Measurements from ENCODE around the gene DDX19B. TPM values are rescaled to one million over a fixed set of nuclear protein-coding genes. Genes with fewer than 3 reads are reported as not detected.
A peak's percentile ranks its signal among the peaks of the same experiment; 100 is the strongest.
"Not testable (repeated sequence)": the region's sequence is repeated elsewhere in the genome, so short reads cannot be mapped to it uniquely, and the experiment has no call there.

DDX19B gene
- total RNA-seq: 10 to 100 TPM; 20.8 to 21.6 TPM

DNA sequence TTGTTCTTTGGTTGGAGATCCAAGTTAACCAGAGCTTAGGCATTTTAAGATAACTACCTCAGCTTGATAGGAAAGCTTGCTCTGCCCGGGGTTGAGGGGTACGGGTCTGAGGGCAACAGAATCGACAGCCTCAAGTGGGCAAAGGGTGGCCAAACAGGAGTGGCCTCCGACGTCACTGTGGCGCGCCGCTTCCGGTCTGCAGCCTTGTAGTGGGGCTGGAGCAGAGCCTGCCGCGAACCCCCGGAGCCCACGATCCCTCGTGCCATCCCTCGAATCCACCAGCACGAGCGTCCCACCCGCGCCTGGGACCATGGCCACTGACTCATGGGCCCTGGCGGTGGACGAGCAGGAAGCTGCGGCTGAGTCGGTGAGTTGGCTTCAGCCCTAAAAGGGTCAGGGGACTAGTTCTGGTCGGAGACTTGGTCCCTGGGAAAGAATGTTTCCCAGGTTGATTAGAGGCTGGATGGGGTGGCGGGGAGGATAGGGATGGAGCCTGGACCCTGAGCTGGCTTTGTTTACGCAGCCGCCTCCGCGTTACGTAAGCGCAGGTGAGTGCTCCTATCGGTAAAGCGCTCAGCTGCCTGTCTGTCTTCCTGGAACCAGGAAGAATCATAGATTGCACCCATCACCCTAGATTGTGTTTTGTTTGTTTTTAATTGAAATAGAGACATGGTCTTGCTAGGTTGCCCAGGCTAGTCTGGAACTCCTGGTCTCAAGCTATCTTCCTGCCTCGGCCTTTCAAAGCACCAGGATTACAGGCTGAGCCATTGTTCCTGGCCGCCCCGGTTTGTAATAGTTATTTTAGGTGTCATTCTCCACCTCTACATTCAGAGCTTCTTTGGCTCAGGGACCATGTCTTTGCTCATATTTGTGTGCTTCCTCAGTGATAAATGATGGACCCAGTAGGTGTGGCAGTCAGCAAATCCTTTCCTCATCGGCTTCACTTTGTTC is at the start of gene DDX19B:
Gene DDX19B (plus strand): TSS at position 199 of the 951 bp plus-strand sequence. CDS start 112 bp downstream, at position 311.
- TF ChIP-seq, protein P1, sequence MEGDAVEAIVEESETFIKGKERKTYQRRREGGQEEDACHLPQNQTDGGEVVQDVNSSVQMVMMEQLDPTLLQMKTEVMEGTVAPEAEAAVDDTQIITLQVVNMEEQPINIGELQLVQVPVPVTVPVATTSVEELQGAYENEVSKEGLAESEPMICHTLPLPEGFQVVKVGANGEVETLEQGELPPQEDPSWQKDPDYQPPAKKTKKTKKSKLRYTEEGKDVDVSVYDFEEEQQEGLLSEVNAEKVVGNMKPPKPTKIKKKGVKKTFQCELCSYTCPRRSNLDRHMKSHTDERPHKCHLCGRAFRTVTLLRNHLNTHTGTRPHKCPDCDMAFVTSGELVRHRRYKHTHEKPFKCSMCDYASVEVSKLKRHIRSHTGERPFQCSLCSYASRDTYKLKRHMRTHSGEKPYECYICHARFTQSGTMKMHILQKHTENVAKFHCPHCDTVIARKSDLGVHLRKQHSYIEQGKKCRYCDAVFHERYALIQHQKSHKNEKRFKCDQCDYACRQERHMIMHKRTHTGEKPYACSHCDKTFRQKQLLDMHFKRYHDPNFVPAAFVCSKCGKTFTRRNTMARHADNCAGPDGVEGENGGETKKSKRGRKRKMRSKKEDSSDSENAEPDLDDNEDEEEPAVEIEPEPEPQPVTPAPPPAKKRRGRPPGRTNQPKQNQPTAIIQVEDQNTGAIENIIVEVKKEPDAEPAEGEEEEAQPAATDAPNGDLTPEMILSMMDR (IDR thresholded peaks at IDR 0.05): peak in 1 of 2 donors; percentile 8
- peaks cover 0 to 10% of the 10 kb centered on the region in 2 donors for H3K9me3 ChIP-seq
- no peaks in the 10 kb centered on the region for H3K27me3 ChIP-seq

DNA sequence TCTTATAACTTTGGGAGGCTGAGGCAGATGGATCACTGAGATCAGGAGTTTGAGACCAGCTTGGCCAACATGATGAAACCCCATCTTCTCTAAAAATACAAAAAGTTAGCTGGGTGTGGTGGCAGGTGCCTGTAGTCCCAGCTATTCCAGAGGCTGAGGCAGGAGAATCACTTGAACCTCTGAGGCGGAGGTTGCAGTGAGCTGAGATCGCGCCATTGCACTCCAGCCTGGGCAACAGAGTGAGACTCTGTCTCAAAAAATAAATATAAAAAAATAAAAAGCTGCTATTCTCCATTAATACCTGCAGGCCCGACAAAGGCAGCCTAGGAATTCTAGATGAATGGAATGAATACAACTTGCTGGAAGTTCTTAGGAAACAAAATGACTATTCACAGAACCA is 49.3 kb upstream of the DDX19B start:
- Histone ChIP-seq H3K4me1 (peaks cover 0 to 22% of the 10 kb centered on the region in 2 donors), H3K36me3 (peaks cover 27% of the 10 kb centered on the region)
- H3K9me3 ChIP-seq; H3K27ac ChIP-seq; H3K27me3 ChIP-seq; DNase-seq (ENCODE audit: low spot score); H3K4me3 ChIP-seq: not testable (repeated sequence)

More for the DNA sequence above, at the start of gene DDX19B:
- DNase-seq (ENCODE audit: low spot score): peak; percentile 80
- H3K4me3 ChIP-seq: peak within 1 kb of the TSS; percentile 79 to 89
- peak within 1 kb of the TSS; percentile 94 to 97 for H3K27ac ChIP-seq
- H3K36me3 ChIP-seq: no peaks in the 10 kb centered on the region
- peaks cover 0 to 16% of the 10 kb centered on the region in 2 donors for H3K4me1 ChIP-seq

DNA sequence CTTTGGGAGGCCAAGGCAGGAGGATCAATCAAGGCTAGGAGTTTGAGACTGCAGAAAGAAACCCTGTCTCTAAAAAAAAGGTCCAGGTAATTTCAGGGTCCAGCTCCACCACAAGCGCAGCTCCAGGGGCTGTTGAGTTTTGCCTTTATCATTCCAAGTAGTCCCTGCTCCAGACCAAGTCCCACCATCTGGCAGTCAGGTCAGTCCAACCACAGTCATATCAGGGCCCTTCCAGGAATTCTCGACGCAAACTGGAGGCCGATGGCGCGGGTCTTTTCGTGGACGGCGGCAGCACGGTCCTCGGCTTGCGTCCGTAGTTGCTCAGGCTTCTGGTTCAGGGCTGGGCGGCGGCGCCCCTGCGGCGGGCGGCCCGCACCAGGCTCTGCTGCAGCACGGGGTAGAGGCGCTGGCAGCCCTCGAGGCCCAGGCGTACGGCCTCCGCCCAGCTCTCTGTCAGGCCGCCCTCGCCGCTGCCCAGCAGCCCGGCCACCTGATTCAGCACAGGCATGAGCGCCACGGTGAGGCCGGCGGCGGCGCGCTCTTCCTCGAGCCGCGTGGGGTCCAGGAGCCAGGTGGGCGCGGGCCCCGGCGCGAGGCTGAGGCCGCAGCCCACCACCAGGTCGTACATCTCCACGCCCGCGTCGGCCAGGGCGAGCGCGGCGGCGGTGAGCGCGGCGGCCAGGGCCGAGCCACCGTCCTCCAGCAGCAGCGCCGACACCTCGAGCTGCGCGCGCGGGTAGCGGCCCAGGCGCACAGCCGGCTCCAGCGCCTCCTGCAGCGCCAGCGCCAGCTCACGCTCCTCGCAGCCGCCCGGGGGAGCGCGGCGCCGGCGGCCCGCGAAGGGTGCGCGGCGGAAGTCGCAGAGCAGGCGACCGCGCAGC is 48.0 kb upstream of the DDX19B start:
- H3K27me3 ChIP-seq: no peaks in the 10 kb centered on the region
- H3K4me3 ChIP-seq: peak overlapping the region; percentile 70 to 84
- peak; percentile 58 for DNase-seq (ENCODE audit: low spot score)
- H3K4me1 ChIP-seq: peaks cover 0 to 22% of the 10 kb centered on the region in 2 donors
- TF ChIP-seq, protein P1 (IDR thresholded peaks at IDR 0.05): no peak
- H3K27ac ChIP-seq: peak overlapping the region; percentile 64
- no peaks in the 10 kb centered on the region for H3K9me3 ChIP-seq
- H3K36me3 ChIP-seq: peaks cover 40% of the 10 kb centered on the region

DNA sequence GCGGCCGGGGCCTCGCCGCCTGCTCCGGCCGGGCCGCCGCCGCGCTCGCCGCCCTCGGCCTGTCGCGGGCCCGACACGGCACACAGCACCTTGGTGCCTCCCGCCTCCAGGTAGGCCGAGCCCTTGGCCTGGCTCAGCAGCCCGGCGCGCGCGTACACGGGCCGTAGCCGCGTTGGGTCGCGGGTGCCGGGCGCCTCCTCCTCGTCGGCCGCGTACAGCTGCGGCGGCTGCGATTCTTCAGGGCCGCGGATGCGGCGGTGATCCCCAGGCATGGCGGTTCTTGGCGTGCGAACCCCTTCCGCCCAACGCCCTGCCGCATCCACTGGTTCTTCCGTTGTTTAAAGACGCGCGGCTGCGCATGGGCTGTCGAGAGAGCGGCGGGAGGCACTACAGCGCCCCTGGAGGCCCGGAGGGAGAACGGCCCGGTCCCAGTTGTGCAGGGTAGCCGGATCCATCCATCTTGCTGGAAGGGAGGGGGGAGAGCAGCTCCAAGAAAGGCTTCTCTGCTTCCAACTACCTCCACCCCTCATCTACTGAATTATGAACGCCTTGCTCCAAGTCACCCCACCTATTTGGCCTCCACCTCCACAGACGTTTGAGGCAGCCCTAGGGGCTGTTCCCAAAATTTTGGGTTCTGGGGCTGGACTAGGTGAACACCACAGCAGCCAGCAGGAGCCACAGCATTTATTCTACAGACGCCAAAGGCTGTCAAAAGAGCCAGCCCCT is 47.2 kb upstream of the DDX19B start, which contains the start of gene EXOSC6:
Gene EXOSC6 (minus strand): TSS at position 312 of the 726 bp plus-strand sequence. CDS start 40 bp downstream, at position 272.
- peak; percentile 87 for DNase-seq (ENCODE audit: low spot score)
- TF ChIP-seq, protein P1 (IDR thresholded peaks at IDR 0.05): peak; percentile 80 to 96
- peak within 1 kb of the TSS; percentile 78 to 84 for H3K27ac ChIP-seq
- H3K4me3 ChIP-seq: peak within 1 kb of the TSS; percentile 70 to 84
- no peaks in the 10 kb centered on the region for H3K27me3 ChIP-seq
- peaks cover 0 to 22% of the 10 kb centered on the region in 2 donors for H3K4me1 ChIP-seq
- H3K36me3 ChIP-seq: peaks cover 46% of the 10 kb centered on the region
- no peaks in the 10 kb centered on the region for H3K9me3 ChIP-seq

DNA sequence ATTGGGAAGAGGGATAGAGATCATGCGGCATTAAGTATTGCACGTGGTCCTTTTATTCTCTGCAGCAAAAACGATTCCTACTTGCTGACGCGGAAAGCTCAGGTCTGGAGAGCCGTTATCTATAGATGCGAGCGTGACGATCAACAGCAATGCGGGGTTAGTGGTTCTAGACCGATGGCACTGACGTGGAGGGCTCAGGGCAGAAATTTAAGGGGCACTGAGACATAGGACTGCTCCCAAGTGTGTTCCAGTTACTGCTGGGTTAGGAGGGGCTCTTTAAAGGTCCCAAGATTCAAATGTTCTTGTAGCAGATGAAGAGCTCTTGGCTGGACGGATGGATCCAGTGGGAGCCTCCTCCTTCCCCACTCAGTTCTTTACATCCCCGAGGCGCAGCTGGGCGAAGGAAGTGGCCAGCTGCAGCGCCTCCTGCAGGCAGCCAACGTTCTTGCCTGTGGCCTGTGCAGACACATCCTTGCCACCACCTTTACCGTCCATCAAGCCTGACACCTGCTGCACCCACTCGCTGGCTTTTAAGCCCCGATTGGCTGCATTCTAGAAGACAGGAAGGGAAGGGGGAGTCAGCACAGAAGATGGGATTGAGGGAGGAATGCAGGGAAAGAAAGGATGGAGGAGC is 46.5 kb upstream of the DDX19B start:
- Histone ChIP-seq H3K27ac (peak overlapping the region in 1 of 2 donors; percentile 78), H3K27me3 (no peaks in the 10 kb centered on the region), H3K36me3 (peaks cover 53% of the 10 kb centered on the region), H3K9me3 (no peaks in the 10 kb centered on the region), H3K4me3 (no peak overlapping the region), H3K4me1 (peaks cover 0 to 24% of the 10 kb centered on the region in 2 donors)
- TF ChIP-seq, protein P1 (IDR thresholded peaks at IDR 0.05): no peak
- peak; percentile 43 for DNase-seq (ENCODE audit: low spot score)

All from right atrium auricular region (tissue), 2 donors.